ENCODE data around the gene PLEKHA5. TPM values are rescaled to one million over a fixed set of nuclear protein-coding genes. Genes with fewer than 3 reads are reported as not detected.

Gene PLEKHA5
- total and polyA plus RNA-seq, 2 of the 4 experiments (the other 2 are of a cell fraction), result 5.3 to 12.2 TPM

GRCh38 chr12:19411234-19412204 is 282.0 kb downstream of the PLEKHA5 start:
- Histone ChIP-seq H4K5ac (ENCODE audit: low read depth, low read length) (no peak overlapping the region), H2BK20ac (ENCODE audit: low read depth, low read length) (no peak overlapping the region), H3K79me1 (ENCODE audit: low read depth in 1 of 2, low read length in 2 of 2) (no peaks in the 10 kb centered on the region), H2BK120ac (ENCODE audit: low read depth, low read length) (no peak overlapping the region), H4K8ac (ENCODE audit: low read depth in 2 of 2, low read length in 2 of 2) (no peak overlapping the region), H3K27ac (ENCODE audit: insufficient read depth, low read length) (no peak overlapping the region), H3K56ac (ENCODE audit: extremely low read depth, insufficient read depth, low read length) (no peak overlapping the region), H3K23ac (ENCODE audit: low read depth, low read length) (no peak overlapping the region), H3K9me1 (ENCODE audit: insufficient read depth, low read length) (0 out of 2 replicates have a peak, but pooled peaks cover 3% of the 10 kb centered on the region), H3K9me3 (ENCODE audit: control insufficient read depth, insufficient read depth, low read length) (no peaks in the 10 kb centered on the region), H3K4me3 (ENCODE audit: insufficient read depth, low read depth, low read length) (no peak overlapping the region), H3K4me2 (ENCODE audit: low read depth, low read length) (no peak overlapping the region), H2AK5ac (ENCODE audit: low read depth, low read length) (no peak overlapping the region), H3K9ac (ENCODE audit: low read depth, low read length) (no peak overlapping the region), H3K14ac (replicated peaks; ENCODE audit: low read depth, low read length) (no peak overlapping the region), H3K36me3 (ENCODE audit: control insufficient read depth, insufficient read depth, low read length) (no peaks in the 10 kb centered on the region), H2AK9ac (replicated peaks; ENCODE audit: low read depth, low read length, poor library complexity) (no peak overlapping the region), H4K91ac (ENCODE audit: insufficient read depth, low read depth, low read length) (no peak overlapping the region), H2BK15ac (ENCODE audit: low read depth, low read length) (no peak overlapping the region), H3K4ac (ENCODE audit: low read depth, low read length) (no peak overlapping the region), H2AFZ (replicated peaks; ENCODE audit: low read length, poor library complexity) (no peak overlapping the region), H3K27me3 (ENCODE audit: control insufficient read depth, insufficient read depth, low read length) (no peaks in the 10 kb centered on the region), H3K18ac (ENCODE audit: low read depth, low read length) (no peak overlapping the region), H3K4me1 (ENCODE audit: control insufficient read depth, insufficient read depth, low read length) (0 out of 2 replicates have a peak, but pooled peaks cover 3% of the 10 kb centered on the region), H2BK5ac (ENCODE audit: low read depth, low read length, poor library complexity, severe bottlenecking) (no peak overlapping the region), H4K20me1 (ENCODE audit: insufficient read depth, low read length) (no peaks in the 10 kb centered on the region)
- BruUV-seq (replicated peaks), result no TSS peak
- dilution Hi-C loops (cut with HindIII; ENCODE audit: low sequenced_read_pairs, unreplicated experiment) (no loop called here), in situ Hi-C loops (cut with MboI; ENCODE audit: low sequenced_read_pairs) (no loop called here), intact Hi-C loops (cut with micrococcal nuclease) (no loop called here)
- 100% methylated on average over 3 of the region's 10 CpGs; no CpG with 5 or more reads in 1 of the 2 experiments for WGBS, 2 experiments (ENCODE audit: extremely low coverage in 2 of 2, insufficient read length in 1 of 2)
- ChIA-PET POLR2A (ENCODE audit: unreplicated experiment) (no interaction called here), CTCF (no interaction called here)
- ATAC-seq (ENCODE audit: low read depth) (no peak), DNase-seq (no peak)
- no peak for TF ChIP-seq POLR2A (IDR thresholded peaks at IDR 0.05; ENCODE audit: low read depth, low read length)
- no peak for TF ChIP-seq CHD1 (IDR thresholded peaks at IDR 0.05; ENCODE audit: low read depth, low read length)
- no peak for TF ChIP-seq MAZ (IDR thresholded peaks at IDR 0.05; ENCODE audit: borderline replicate concordance, low read depth, low read length)
- TF ChIP-seq MAFK (IDR thresholded peaks at IDR 0.05; ENCODE audit: low read depth, low read length), result no peak
- TF ChIP-seq FOS (IDR thresholded peaks at IDR 0.05; ENCODE audit: low read depth, low read length), result no peak
- no peak for TF ChIP-seq BHLHE40 (IDR thresholded peaks at IDR 0.05; ENCODE audit: low read depth, low read length)
- TF ChIP-seq ELK1 (IDR thresholded peaks at IDR 0.05; ENCODE audit: borderline replicate concordance, low read depth, low read length), result no peak
- TF ChIP-seq SMC3 (IDR thresholded peaks at IDR 0.05; ENCODE audit: low read depth, low read length), result no peak
- TF ChIP-seq CTCF (conservative IDR thresholded peaks at IDR 0.05; ENCODE audit: low read depth, low read length), result no peak
- no peak for TF ChIP-seq RFX5 (IDR thresholded peaks at IDR 0.05; ENCODE audit: low read depth, low read length)
- TF ChIP-seq RAD21 (IDR thresholded peaks at IDR 0.05; ENCODE audit: low read length), result no peak
- TF ChIP-seq MXI1 (IDR thresholded peaks at IDR 0.05; ENCODE audit: borderline replicate concordance, low read depth, low read length), result no peak
- no peak for TF ChIP-seq CEBPB (IDR thresholded peaks at IDR 0.05; ENCODE audit: low read depth, low read length)
- TF ChIP-seq, protein P1, sequence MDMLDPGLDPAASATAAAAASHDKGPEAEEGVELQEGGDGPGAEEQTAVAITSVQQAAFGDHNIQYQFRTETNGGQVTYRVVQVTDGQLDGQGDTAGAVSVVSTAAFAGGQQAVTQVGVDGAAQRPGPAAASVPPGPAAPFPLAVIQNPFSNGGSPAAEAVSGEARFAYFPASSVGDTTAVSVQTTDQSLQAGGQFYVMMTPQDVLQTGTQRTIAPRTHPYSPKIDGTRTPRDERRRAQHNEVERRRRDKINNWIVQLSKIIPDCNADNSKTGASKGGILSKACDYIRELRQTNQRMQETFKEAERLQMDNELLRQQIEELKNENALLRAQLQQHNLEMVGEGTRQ (IDR thresholded peaks at IDR 0.05; ENCODE audit: low read depth, low read length), result no peak
- TF ChIP-seq NFE2L2 (IDR thresholded peaks at IDR 0.05; ENCODE audit: low read depth, low read length), result no peak

Data from IMR-90 (cell line).